ENCODE measurements around the gene RS1. TPM values are rescaled to one million over a fixed set of nuclear protein-coding genes. Genes with fewer than 3 reads are reported as not detected.

The RS1 gene
- total and polyA plus RNA-seq, 2 of the 13 experiments (the other 11 are each of a cell fraction or from before 2014, with no cell fraction given), result not detected

DNA sequence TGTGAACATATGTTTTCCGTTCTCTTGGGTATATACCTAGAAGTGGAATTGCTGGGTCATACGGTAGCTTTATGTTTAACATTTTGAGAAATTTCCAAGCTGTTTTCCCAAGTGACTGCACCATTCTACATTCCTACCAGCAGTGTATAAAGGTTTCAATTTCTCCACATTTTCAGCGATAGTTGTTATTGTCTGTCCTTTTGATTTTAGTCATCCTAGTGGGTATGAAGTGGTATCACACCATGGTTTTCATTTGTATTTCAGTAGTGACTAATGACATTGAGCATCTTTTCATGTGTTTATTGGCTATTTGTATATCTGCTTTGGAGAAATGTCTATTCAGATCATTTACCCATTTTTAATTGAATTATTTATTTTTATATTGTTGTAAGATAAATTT, 37.9 kb upstream of the RS1 start (continued):
- TF ChIP-seq POLR2G (IDR thresholded peaks at IDR 0.05; ENCODE audit: low read depth, low read length) (no peak), ZNF841 (CRISPR knock-in tag; IDR thresholded peaks at IDR 0.05; ENCODE audit: borderline replicate concordance) (no peak), BRD4 (CRISPR knock-in tag; IDR thresholded peaks at IDR 0.05) (no peak)

DNA sequence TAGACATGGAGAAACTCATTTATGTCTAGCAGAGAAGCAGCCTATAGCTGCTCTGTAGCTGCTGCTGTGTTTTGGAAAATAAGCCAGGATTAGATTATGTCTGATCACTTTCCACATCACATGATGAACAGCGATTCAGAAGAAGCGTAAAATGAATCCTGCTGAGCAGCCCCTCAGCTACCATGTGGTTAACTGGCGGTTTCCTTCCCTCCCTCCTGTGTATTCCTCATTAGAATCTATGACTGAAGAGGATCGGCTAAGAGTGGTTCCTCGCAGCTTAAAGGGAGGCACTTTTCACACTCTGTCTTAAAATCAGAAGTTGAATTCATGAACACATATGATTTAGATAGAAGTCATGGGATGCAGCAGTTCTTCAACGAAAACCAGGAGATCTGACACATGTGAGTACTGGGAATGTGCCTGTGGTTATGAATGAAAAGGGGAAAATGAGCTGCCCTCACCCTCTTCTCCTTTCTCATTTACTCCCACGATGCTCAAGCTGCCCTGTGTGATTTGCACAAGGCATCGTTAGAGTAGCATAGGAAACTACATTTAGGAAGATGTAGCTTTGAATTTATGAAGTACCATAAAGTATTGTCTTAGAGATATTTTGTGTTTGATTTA, 35.6 kb upstream of the RS1 start, which contains the start of gene PPEF1:
Gene PPEF1 (plus strand): TSS at position 220 of the 624 bp plus-strand sequence. CDS start 136 bp downstream, at position 356.
- POLR2A ChIA-PET, result no interaction called here
- TF ChIP-seq ZNF496 (CRISPR knock-in tag; IDR thresholded peaks at IDR 0.05; ENCODE audit: insufficient replicate concordance), result no peak
- TF ChIP-seq, protein P1, sequence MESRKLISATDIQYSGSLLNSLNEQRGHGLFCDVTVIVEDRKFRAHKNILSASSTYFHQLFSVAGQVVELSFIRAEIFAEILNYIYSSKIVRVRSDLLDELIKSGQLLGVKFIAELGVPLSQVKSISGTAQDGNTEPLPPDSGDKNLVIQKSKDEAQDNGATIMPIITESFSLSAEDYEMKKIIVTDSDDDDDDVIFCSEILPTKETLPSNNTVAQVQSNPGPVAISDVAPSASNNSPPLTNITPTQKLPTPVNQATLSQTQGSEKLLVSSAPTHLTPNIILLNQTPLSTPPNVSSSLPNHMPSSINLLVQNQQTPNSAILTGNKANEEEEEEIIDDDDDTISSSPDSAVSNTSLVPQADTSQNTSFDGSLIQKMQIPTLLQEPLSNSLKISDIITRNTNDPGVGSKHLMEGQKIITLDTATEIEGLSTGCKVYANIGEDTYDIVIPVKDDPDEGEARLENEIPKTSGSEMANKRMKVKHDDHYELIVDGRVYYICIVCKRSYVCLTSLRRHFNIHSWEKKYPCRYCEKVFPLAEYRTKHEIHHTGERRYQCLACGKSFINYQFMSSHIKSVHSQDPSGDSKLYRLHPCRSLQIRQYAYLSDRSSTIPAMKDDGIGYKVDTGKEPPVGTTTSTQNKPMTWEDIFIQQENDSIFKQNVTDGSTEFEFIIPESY (CRISPR knock-in tag; IDR thresholded peaks at IDR 0.05), result no peak
- TF ChIP-seq, protein P2, sequence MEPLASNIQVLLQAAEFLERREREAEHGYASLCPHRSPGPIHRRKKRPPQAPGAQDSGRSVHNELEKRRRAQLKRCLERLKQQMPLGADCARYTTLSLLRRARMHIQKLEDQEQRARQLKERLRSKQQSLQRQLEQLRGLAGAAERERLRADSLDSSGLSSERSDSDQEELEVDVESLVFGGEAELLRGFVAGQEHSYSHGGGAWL (CRISPR knock-in tag; IDR thresholded peaks at IDR 0.05), result no peak
- no peak for TF ChIP-seq ZNF101 (CRISPR knock-in tag; IDR thresholded peaks at IDR 0.05; ENCODE audit: borderline replicate concordance, low read depth)
- TF ChIP-seq PAX8 (CRISPR knock-in tag; IDR thresholded peaks at IDR 0.05; ENCODE audit: borderline replicate concordance), result no peak
- no peak for TF ChIP-seq SRSF1 (optimal IDR thresholded peaks at IDR 0.05; ENCODE audit: low read depth, low read length)
- no peak for TF ChIP-seq JUN (CRISPR knock-in tag; IDR thresholded peaks at IDR 0.05)
- TF ChIP-seq, protein P3, sequence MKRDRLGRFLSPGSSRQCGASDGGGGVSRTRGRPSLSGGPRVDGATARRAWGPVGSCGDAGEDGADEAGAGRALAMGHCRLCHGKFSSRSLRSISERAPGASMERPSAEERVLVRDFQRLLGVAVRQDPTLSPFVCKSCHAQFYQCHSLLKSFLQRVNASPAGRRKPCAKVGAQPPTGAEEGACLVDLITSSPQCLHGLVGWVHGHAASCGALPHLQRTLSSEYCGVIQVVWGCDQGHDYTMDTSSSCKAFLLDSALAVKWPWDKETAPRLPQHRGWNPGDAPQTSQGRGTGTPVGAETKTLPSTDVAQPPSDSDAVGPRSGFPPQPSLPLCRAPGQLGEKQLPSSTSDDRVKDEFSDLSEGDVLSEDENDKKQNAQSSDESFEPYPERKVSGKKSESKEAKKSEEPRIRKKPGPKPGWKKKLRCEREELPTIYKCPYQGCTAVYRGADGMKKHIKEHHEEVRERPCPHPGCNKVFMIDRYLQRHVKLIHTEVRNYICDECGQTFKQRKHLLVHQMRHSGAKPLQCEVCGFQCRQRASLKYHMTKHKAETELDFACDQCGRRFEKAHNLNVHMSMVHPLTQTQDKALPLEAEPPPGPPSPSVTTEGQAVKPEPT (CRISPR knock-in tag; IDR thresholded peaks at IDR 0.05; ENCODE audit: low read depth), result no peak
- no peak for TF ChIP-seq ZBTB7A (CRISPR knock-in tag; IDR thresholded peaks at IDR 0.05)
- TF ChIP-seq ELF3 (CRISPR knock-in tag; IDR thresholded peaks at IDR 0.05), result no peak
- TF ChIP-seq ZIK1 (CRISPR knock-in tag; IDR thresholded peaks at IDR 0.05; ENCODE audit: borderline replicate concordance, low read depth), result no peak
- TF ChIP-seq ZFP36L2 (CRISPR knock-in tag; IDR thresholded peaks at IDR 0.05), result no peak
- TF ChIP-seq TCF12 (IDR thresholded peaks at IDR 0.05), result no peak
- no peak for TF ChIP-seq TCF12 (CRISPR knock-in tag; IDR thresholded peaks at IDR 0.05)
- TF ChIP-seq, protein P4, sequence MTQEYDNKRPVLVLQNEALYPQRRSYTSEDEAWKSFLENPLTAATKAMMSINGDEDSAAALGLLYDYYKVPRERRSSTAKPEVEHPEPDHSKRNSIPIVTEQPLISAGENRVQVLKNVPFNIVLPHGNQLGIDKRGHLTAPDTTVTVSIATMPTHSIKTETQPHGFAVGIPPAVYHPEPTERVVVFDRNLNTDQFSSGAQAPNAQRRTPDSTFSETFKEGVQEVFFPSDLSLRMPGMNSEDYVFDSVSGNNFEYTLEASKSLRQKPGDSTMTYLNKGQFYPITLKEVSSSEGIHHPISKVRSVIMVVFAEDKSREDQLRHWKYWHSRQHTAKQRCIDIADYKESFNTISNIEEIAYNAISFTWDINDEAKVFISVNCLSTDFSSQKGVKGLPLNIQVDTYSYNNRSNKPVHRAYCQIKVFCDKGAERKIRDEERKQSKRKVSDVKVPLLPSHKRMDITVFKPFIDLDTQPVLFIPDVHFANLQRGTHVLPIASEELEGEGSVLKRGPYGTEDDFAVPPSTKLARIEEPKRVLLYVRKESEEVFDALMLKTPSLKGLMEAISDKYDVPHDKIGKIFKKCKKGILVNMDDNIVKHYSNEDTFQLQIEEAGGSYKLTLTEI (CRISPR knock-in tag; conservative IDR thresholded peaks at IDR 0.05), result no peak

More for the DNA sequence above, 35.6 kb upstream of the RS1 start, which contains the start of gene PPEF1:
- no peak within 1 kb of the TSS for H3K27ac ChIP-seq (ENCODE audit: extremely low read length, insufficient read depth, low read length)
- CTCF ChIA-PET (ENCODE audit: low intra/inter-chr PET ratio, low total read pairs), result no interaction called here
- FAIRE-seq (no peak), ATAC-seq (no peak), DNase-seq (ENCODE audit: low spot score) (no peak)
- no peaks in the 10 kb centered on the region for H4K20me1 ChIP-seq (ENCODE audit: insufficient read depth, low read length)
- no peak within 1 kb of the TSS for H3K4me2 ChIP-seq (ENCODE audit: low read depth, low read length)
- no peak within 1 kb of the TSS for H3K4me3 ChIP-seq (replicated peaks in 1 of 3; ENCODE audit: insufficient read depth in 1 of 3, low read depth in 2 of 3, low read length in 3 of 3)
- BruUV-seq (replicated peaks), result no TSS peak
- WGBS (ENCODE audit: low lambda C conversion rate), result 7% methylated on average over 6 of the region's 8 CpGs
- H3K9ac ChIP-seq (ENCODE audit: insufficient read depth, low read depth, low read length), result no peak within 1 kb of the TSS
- H3K9me3 ChIP-seq (ENCODE audit: low read length), result no peaks in the 10 kb centered on the region
- intact Hi-C loops (cut with micrococcal nuclease; ENCODE audit: unreplicated experiment), result no loop called here
- no peak within 1 kb of the TSS for H2AFZ ChIP-seq (ENCODE audit: low read length)
- no peaks in the 10 kb centered on the region for H3K79me2 ChIP-seq (ENCODE audit: insufficient read depth, low read length)
- in situ Hi-C loops (cut with HindIII; ENCODE audit: extremely low pct_ligation_motif_present, low pct_unique_long_range_greater_than_20kb), result no loop called here
- H3K4me1 ChIP-seq (ENCODE audit: insufficient read depth, low read length), result no peaks in the 10 kb centered on the region
- H3K27me3 ChIP-seq (ENCODE audit: control insufficient read depth in 1 of 2, insufficient read depth in 2 of 2, low read length in 2 of 2), result no peaks in the 10 kb centered on the region
- no peaks in the 10 kb centered on the region for H3K36me3 ChIP-seq (replicated peaks in 1 of 2; ENCODE audit: control insufficient read depth in 1 of 2, insufficient read depth in 2 of 2, low read length in 2 of 2)
